Omental fat pad (tissue), 4 donors: Measurements from ENCODE around the gene SOX6. TPM values are rescaled to one million over a fixed set of nuclear protein-coding genes. Genes with fewer than 3 reads are reported as not detected.

ENCODE experiments used
- ATAC-seq: fragments of 150-250 bp; one replicate; pipeline ENCODE4 v1.9.1; 2016; ENCODE audit warnings: mild to moderate bottlenecking, moderate library complexity; ENCODE audit not compliant: low FRiP score
- DNase-seq: peaks from one replicate; pipeline ENCODE4 v3.0.0-alpha.2; 2019; ENCODE audit warnings: low spot score
- CTCF ChIP-seq, 3 donors: fragments of 450-650 bp; IDR thresholded peaks; one replicate each; pipeline ENCODE4 v1.5.1; 2016 to 2017; ENCODE audit warnings: antibody characterized with exemption in 3 of 3, mild to moderate bottlenecking in 3 of 3, moderate library complexity in 2 of 3
- total RNA-seq, 4 donors: library from RNA; depleted of rRNA; stranded (reverse); fragments of >200 nt; gene quantifications; one replicate each; pipeline ENCODE4 v1.1.0, GENCODE V29; 2016

The SOX6 gene
- total RNA-seq, 4 donors from 2014 or later = 2.0 to 41.0 (median 8.9) TPM

- ATAC-seq (no peak), DNase-seq (no peak)
Observed at GRCh38 chr11:15938983-15939382, 417.4 kb downstream of the SOX6 start.

GRCh38 chr11:15938121-15938611, 418.2 kb downstream of the SOX6 start:
- no peak for DNase-seq
- TF ChIP-seq CTCF (IDR thresholded peaks at IDR 0.05) = no peak

More at GRCh38 chr11:15938983-15939382, 417.4 kb downstream of the SOX6 start:
- no peak for TF ChIP-seq CTCF (IDR thresholded peaks at IDR 0.05)

GRCh38 chr11:15937601-15938120, 418.7 kb downstream of the SOX6 start:
- peak; percentile 48 for ATAC-seq
- no peak for DNase-seq
- TF ChIP-seq CTCF (IDR thresholded peaks at IDR 0.05) = no peak

More at GRCh38 chr11:15938121-15938611, 418.2 kb downstream of the SOX6 start:
- no peak for ATAC-seq

GRCh38 chr11:15936011-15936410, 420.3 kb downstream of the SOX6 start:
- DNase-seq (no peak), ATAC-seq (no peak)
- no peak for TF ChIP-seq CTCF (IDR thresholded peaks at IDR 0.05)

GRCh38 chr11:15935373-15935772, 421.0 kb downstream of the SOX6 start:
- no peak for ATAC-seq
- no peak for TF ChIP-seq CTCF (IDR thresholded peaks at IDR 0.05)
- DNase-seq = no peak

GRCh38 chr11:15933886-15934625, 422.3 kb downstream of the SOX6 start:
- no peak for TF ChIP-seq CTCF (IDR thresholded peaks at IDR 0.05)
- no peak for DNase-seq
- no peak for ATAC-seq

- no peak for TF ChIP-seq CTCF (IDR thresholded peaks at IDR 0.05)
- DNase-seq (no peak), ATAC-seq (no peak)
Observed at GRCh38 chr11:15932417-15932816, 423.9 kb downstream of the SOX6 start.
